GM10266 (cell line): ENCODE data around the gene ENTPD8.

Experiments
- DNase-seq: peaks from one replicate; pipeline ENCODE4 v3.0.0; 2012; ENCODE audit errors: extremely low spot score
- CTCF ChIP-seq: IDR thresholded peaks from 2 replicates; pipeline ENCODE4 v1.5.1; 2012; ENCODE audit warnings: mild to moderate bottlenecking, low read depth; ENCODE audit not compliant: control insufficient read depth, insufficient read depth; ENCODE audit errors: missing control alignments

The ENTPD8 gene

GRCh38 chr9:137462986-137463930 lies 22.1 kb upstream of the ENTPD8 start:
- DNase-seq = no peak
- no peak for TF ChIP-seq CTCF

- TF ChIP-seq CTCF = no peak
- DNase-seq = no peak
These were observed 21.3 kb upstream of the ENTPD8 start for GRCh38 chr9:137462396-137462985.

GRCh38 chr9:137461663-137462395 lies 20.7 kb upstream of the ENTPD8 start:
- peak; percentile 94 for DNase-seq
- TF ChIP-seq CTCF = peak; percentile 34

DNA sequence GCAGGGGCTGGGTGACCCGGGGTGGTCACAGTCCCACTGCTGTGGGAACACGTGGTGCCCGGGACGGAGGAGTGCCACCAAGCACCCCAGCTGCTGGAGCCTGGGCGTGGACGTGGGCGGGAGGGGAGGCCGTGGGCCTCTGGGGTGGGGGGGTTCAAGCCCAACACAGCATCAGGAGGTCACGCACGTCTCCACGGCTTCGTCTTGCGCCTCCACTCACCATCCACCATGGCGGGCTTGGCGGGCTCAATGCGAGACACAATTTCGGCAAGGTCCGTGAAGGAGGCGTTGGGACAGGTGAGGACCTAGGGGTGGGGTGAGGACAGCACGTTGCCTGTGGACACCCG lies 20.1 kb upstream of the ENTPD8 start:
- no peak for TF ChIP-seq CTCF
- DNase-seq = no peak

- no peak for TF ChIP-seq CTCF
- no peak for DNase-seq
These were observed 19.5 kb upstream of the ENTPD8 start for GRCh38 chr9:137460363-137461315.

GRCh38 chr9:137459601-137460362 lies 18.6 kb upstream of the ENTPD8 start:
- no peak for DNase-seq
- TF ChIP-seq CTCF = no peak
